GM21526 (cell line): ENCODE measurements around the gene PRKN.

ENCODE experiments used
- ATAC-seq: cut with Tn5 transposase; IDR thresholded peaks from one replicate; pipeline ENCODE4 v1.9.1; 2021; ENCODE audit warnings: moderate library complexity; ENCODE audit not compliant: unreplicated experiment, low FRiP score

The PRKN gene

GRCh38 chr6:162092816-162093502 lies 634.6 kb downstream of the PRKN start:
- no peak for ATAC-seq

DNA sequence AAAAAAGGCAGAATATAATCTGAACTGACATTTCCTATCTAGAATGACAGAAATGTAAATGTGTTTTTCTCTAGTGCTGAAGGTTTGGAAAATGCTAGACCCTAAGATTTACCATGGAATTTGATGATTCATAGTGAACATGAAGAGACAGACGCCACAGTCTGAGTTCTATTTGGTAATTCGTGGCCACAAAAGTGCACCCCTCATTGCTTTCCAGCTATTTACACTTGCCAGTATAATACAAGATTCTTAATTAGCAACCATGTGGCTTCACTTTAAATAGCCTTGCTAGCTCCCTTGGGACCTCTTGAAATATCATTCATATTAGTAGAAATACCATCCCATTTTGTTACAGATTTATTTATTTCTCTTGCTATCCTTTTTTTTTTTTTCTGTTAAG lies 636.8 kb downstream of the PRKN start:
- ATAC-seq: no peak

GRCh38 chr6:162088091-162088490 lies 639.5 kb downstream of the PRKN start:
- ATAC-seq: no peak

- no peak for ATAC-seq
Observed at GRCh38 chr6:162085561-162085960, 642.0 kb downstream of the PRKN start.

GRCh38 chr6:162082520-162082919 lies 645.0 kb downstream of the PRKN start:
- ATAC-seq: no peak

DNA sequence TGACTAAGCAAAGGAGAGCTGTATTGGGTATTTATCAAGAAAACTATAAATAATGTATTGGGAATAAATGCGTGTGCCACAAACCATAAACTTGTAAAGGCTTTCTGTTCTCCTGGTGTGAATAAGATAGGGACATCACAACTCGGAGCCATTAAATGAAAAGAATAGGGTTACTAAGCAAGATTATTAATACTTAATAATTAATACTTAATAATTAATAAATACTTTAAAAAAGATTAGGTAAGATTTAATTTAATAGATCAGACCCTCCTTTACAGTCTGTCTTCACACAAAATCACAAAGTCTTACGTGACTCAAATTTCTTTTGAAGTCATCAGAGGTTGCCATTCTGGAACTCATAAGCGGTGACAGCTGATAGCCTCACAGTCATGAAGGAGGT lies 648.9 kb downstream of the PRKN start:
- ATAC-seq: no peak

GRCh38 chr6:162078126-162078525 lies 649.4 kb downstream of the PRKN start:
- ATAC-seq: no peak

- no peak for ATAC-seq
Observed at GRCh38 chr6:162076816-162077215, 650.8 kb downstream of the PRKN start.

GRCh38 chr6:162074641-162075275 lies 652.8 kb downstream of the PRKN start:
- ATAC-seq: no peak

DNA sequence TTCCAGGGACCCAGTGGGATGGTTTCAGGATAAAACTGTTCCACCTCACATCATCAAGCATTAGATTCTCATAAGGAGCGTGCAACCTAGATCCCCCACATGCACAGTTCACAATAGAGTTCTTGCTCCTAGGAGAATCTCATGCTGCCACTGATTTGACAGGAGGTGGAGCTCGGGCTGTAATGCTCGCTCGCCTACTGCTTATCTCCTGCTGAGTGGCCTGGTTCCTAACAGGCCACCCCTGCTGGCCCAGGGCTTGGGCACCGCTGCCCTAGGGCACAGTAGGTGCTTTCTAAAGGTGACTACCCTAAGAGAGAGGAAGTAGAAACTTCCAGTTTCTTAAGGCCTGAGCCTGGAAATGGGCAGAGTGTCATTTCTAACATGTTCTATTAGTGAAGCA lies 656.9 kb downstream of the PRKN start:
- no peak for ATAC-seq

DNA sequence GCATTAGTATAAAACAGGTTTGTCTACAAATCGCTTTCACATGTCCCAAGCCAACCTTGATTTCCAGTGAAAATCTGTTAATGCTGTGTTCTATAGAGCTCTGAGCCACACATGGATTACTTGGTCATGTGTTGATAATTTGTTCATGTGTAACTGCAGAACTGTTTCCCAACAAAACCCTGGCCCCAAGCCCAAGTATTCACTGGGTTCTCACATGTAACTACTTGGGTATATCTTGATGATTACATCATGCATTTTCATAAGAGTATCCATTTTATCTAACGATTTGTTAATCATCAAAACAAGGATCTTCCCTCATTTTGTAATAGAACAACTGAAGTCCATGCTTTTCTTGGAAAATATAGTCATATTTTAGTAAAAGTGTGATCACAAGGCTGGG lies 657.6 kb downstream of the PRKN start:
- ATAC-seq: no peak

DNA sequence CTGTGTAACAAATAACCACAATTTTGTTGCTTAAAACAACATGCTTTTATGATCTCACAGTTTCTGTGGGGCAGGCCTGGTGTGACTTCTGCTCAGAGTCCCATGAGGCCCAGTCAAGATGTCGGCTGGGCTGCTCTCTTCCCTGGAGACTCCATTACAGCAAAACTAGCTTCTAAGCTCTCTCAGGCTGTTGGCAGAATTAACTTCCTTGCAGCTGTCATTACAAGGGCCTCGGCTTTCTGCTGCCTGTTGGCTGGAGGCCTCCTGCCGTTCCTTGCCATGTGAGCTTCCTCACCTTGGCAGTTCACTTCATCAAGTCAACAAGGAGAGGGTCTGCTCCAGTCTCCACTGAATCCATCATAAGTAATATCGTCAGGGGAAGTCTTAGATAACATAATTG lies 659.2 kb downstream of the PRKN start:
- ATAC-seq: no peak

- ATAC-seq: no peak
Observed at GRCh38 chr6:162063666-162064065, 663.9 kb downstream of the PRKN start.

DNA sequence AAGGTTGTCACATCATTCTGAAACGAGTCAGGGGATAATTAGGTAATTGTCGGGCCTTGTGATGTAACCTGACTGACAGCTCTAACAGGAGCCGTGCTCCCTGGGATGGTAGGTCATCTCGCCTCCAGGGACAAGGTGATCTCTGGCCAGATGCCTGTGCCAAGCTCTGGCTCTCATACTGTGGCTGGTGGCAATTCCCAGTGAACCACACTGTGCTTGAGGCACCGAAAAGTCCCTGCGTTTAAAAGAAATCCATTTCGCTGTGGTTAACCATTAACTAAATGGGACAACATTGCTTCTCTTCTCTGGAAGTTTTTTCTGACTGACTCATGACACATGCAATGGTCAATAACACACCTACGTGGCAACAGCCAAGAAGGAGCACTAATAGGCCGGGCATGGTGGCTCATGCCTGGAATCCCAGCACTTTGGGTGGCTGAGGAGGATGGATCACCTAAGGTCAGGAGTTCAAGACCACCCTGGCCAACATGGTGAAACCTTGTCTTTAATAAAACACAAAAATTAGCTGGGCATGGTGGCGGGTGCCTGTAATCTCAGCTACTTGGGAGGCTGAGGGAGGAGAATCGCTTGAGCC lies 669.2 kb downstream of the PRKN start:
- ATAC-seq: no peak

DNA sequence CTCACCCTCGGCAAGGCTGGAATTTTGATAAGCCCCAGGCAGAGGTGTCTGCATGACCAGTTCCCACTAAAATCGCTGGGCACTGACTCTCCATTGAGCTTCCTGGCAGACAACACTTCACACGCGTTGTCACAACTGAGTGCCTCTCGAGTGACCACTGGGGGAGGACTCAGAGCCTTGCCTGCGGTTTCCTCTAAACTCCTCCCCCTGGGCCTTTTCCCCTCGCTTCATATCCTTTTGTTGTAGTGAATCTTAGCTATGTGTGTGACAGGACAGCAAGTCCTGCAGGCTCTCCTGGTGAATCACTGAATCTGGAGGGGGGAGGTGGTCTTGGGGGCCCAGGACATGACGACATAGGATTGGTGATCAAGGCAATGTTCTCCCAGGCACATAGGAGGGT lies 670.8 kb downstream of the PRKN start:
- no peak for ATAC-seq

DNA sequence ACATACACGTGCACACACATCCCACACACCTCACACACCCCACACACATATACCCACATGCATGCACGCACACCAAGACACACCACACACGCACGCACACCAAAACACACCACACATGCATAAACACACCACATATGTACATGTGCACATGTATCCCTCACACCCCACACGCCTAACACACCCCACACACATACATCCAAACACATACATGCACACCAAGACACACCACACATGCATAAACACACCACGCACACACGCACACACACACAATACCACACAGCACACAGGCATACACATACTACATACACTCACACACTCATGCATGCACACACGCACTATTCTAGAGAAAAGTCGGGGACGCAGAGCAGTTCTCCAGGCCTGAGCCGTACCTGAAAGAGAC lies 671.5 kb downstream of the PRKN start:
- no peak for ATAC-seq

DNA sequence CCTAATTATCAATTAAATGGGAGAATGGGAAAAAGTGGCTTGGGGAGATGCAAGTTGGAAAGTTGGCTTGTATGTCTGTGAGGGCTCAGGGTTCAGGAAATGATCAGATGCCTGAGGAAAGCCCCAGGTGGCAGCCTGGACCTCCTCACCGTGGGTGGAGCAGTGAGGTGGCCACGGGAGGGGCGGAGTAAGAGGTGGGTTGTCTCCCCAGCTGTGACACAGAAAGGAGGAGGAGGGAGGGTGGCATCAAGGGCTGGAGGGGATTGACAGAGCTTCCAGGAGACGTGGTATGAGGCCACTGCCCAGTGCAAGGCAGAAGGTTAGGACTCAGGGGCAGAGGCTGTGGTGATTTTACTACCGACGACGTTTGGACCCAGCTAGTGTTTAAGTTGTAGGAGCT lies 672.2 kb downstream of the PRKN start:
- no peak for ATAC-seq

GRCh38 chr6:162053084-162053483 lies 674.5 kb downstream of the PRKN start:
- ATAC-seq: no peak

DNA sequence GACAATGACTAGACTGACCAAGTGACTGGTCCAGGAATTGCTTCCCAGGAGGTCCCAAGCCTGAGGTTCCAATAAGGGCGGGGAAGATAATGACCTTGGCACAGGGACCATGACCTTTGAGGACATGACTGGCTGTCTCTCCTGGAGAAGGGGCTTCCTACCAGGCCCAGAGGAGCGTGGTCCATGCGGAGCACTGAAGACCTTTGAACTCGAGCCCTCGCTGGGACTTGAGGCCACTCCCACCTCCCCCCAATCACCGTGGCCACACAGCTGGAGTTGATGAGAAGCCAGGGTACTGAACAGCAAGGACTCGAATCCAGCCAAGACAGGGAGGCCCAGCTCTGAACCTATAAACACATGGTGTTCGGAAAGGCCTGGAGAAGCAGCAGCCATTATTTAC lies 677.0 kb downstream of the PRKN start:
- no peak for ATAC-seq

- no peak for ATAC-seq
Observed at GRCh38 chr6:162046324-162046723, 681.2 kb downstream of the PRKN start.

GRCh38 chr6:162032620-162033019 lies 694.9 kb downstream of the PRKN start:
- ATAC-seq: no peak
